AG04450 (cell line): ENCODE results near the gene BRD7. TPM values are rescaled to one million over a fixed set of nuclear protein-coding genes. Genes with fewer than 3 reads are reported as not detected.

Experiments
- CTCF ChIA-PET: fragments of 300-600, 350-600 bp; formaldehyde crosslinking; extraction: SDS; loops from one replicate; lab custom pipeline; 2022; ENCODE audit warnings: antibody characterized with exemption, inconsistent platforms; lab: Charles Lee
- POLR2A ChIA-PET: fragments of 350-600 bp; formaldehyde crosslinking; extraction: SDS; loops from one replicate; lab custom pipeline; 2021; ENCODE audit warnings: antibody characterized with exemption, inconsistent platforms; lab: Yijun Ruan, JAX
- DNase-seq: peaks from one replicate; pipeline ENCODE4 v3.0.0-alpha.2; 2011; ENCODE audit warnings: low read depth, low spot score
- H3K27ac ChIP-seq: one replicate; pipeline ENCODE4 v1.5.1; 2012; ENCODE audit warnings: low read depth, low read length, control low read depth
- H3K27me3 ChIP-seq: one replicate; pipeline ENCODE4 v1.6.0; 2012; ENCODE audit warnings: low read length; ENCODE audit not compliant: control insufficient read depth, insufficient read depth
- H3K4me3 ChIP-seq: 2 replicates; pipeline ENCODE4 v1.5.1; 2011; ENCODE audit warnings: mild to moderate bottlenecking, low read depth, low read length, control low read depth
- H3K9me3 ChIP-seq: 2 replicates; pipeline ENCODE4 v1.5.1; 2012; ENCODE audit warnings: low read length; ENCODE audit not compliant: control insufficient read depth, insufficient read depth
- polyA plus RNA-seq: library from polyadenylated mRNA; depleted of rRNA; stranded (reverse); fragments of >200 nt; gene quantifications from 2 replicates; pipeline ENCODE4 v1.2.3, GENCODE V29; 2011
- TF ChIP-seq, protein P1 (sequence below): IDR thresholded peaks from 2 replicates; pipeline ENCODE4 v1.5.1; 2011; ENCODE audit warnings: low read depth, low read length, control low read depth, inconsistent platforms

Gene BRD7
- polyA plus RNA-seq, 1 experiment, result 69.2 TPM

DNA sequence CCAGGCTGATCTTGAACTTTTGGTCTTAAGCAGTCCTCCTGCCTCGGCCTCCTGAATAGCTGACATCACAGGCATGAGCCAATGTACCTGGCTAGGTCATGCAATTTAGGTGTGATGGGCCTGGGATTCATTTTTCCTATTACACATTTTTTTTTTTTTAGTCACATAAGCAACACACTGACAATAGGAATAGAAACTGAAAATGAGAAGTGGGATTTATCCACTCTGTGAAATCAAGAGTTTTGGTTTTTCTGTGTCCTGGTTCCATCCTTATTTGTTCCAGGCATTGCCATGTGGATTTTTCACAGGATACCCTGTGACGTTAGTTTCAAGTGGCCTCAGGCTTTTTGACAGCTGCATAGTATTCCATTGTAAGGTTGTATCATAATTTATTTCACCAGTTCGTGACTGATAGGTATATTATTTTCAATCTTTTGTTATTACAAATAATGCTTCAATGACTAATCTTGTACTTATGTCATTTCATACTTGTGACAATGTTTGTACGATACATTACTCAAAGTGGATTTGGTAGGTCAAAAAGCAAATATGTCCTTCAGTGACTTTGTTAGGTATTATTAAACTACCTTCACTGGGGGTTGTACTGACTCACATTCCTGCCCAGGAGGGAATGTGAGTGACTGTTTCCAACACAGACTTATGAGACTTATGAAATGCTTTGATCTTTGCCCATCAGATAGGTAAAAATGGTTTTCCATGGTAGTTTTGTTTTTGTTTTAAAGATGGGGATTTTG, 91.8 kb downstream of the BRD7 start:
- H3K4me3 ChIP-seq, result no peak overlapping the region
- H3K27me3 ChIP-seq, result no peaks in the 10 kb centered on the region
- DNase-seq, result no peak
- CTCF ChIA-PET, result no interaction called here
- no peaks in the 10 kb centered on the region; the same call in 1 of the 2 replicates for H3K9me3 ChIP-seq
- POLR2A ChIA-PET, result no interaction called here
- no peak overlapping the region for H3K27ac ChIP-seq
- TF ChIP-seq, protein P1, sequence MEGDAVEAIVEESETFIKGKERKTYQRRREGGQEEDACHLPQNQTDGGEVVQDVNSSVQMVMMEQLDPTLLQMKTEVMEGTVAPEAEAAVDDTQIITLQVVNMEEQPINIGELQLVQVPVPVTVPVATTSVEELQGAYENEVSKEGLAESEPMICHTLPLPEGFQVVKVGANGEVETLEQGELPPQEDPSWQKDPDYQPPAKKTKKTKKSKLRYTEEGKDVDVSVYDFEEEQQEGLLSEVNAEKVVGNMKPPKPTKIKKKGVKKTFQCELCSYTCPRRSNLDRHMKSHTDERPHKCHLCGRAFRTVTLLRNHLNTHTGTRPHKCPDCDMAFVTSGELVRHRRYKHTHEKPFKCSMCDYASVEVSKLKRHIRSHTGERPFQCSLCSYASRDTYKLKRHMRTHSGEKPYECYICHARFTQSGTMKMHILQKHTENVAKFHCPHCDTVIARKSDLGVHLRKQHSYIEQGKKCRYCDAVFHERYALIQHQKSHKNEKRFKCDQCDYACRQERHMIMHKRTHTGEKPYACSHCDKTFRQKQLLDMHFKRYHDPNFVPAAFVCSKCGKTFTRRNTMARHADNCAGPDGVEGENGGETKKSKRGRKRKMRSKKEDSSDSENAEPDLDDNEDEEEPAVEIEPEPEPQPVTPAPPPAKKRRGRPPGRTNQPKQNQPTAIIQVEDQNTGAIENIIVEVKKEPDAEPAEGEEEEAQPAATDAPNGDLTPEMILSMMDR, result no peak

GRCh38 chr16:50276326-50276640, 92.5 kb downstream of the BRD7 start:
- no peaks in the 10 kb centered on the region; the same call in 1 of the 2 replicates for H3K9me3 ChIP-seq
- CTCF ChIA-PET, result no interaction called here
- no peak for DNase-seq
- H3K4me3 ChIP-seq, result no peak overlapping the region
- POLR2A ChIA-PET, result no interaction called here
- no peak overlapping the region for H3K27ac ChIP-seq
- TF ChIP-seq, protein P1, result no peak
- no peaks in the 10 kb centered on the region for H3K27me3 ChIP-seq

- Histone ChIP-seq H3K9me3 (no peaks in the 10 kb centered on the region; the same call in 1 of the 2 replicates), H3K27ac (no peak overlapping the region), H3K4me3 (no peak overlapping the region), H3K27me3 (no peaks in the 10 kb centered on the region)
- DNase-seq, result no peak
- ChIA-PET POLR2A (no interaction called here), CTCF (interaction anchor here (1.3 kb wide), 1 partner anchor 79 kb away, joined by 3 read pairs; no protein-coding TSS in a partner anchor)
- TF ChIP-seq, protein P1, result no peak
Measured at GRCh38 chr16:50275428-50276325, 93.1 kb downstream of the BRD7 start.

- H3K27ac ChIP-seq, result no peak overlapping the region
- CTCF ChIA-PET, result interaction anchor here (1.3 kb wide), 1 partner anchor 80 kb away, joined by 3 read pairs; no protein-coding TSS in a partner anchor
- TF ChIP-seq, protein P1, result no peak
- H3K9me3 ChIP-seq, result no peaks in the 10 kb centered on the region; the same call in 1 of the 2 replicates
- H3K4me3 ChIP-seq, result no peak overlapping the region
- POLR2A ChIA-PET, result no interaction called here
- no peak for DNase-seq
- H3K27me3 ChIP-seq, result no peaks in the 10 kb centered on the region
Measured at GRCh38 chr16:50275098-50275415, 93.7 kb downstream of the BRD7 start.
